K562 (cell line): ENCODE results near the gene NKD1. TPM values are rescaled to one million over a fixed set of nuclear protein-coding genes. Genes with fewer than 3 reads are reported as not detected.

ENCODE experiments used
- ATAC-seq: fragments of 200-7000 bp; cut with Tn5 transposase; 3 replicates; pipeline ENCODE4 v1.9.1; 2020; ENCODE audit warnings: moderate library complexity
- BruUV-seq: library from RNA; stranded (reverse); fragments of 400-500 nt; replicated peaks from 2 replicates; lab custom pipeline; 2021; lab: Mats Ljungman, UMichigan
- CTCF ChIA-PET: fragments of 300-600 bp; formaldehyde crosslinking; extraction: SDS; loops from one replicate; lab custom pipeline; 2021; ENCODE audit warnings: low intra/inter-chr PET ratio; lab: Yijun Ruan, JAX
- POLR2A ChIA-PET: fragments of 300-600, 350-650 bp; sonication (Branson Sonifier 250); formaldehyde crosslinking; extraction: SDS; loops from one replicate; lab custom pipeline; 2021; ENCODE audit warnings: antibody characterized with exemption, inconsistent platforms; lab: Yijun Ruan, JAX
- DNase-seq, 4 experiments: peaks; one replicate each; pipeline versions ENCODE4 v3.0.0 to v3.0.0-alpha.2; 2011 to 2018; ENCODE audit warnings: low spot score in 3 of 4, mixed read lengths in 3 of 4; ENCODE audit errors: extremely low read depth in 1 of 4
- FAIRE-seq: peaks from 2 replicates; lab custom pipeline; 2011; peaks lifted over from hg19 to GRCh38; lab: Jason Lieb, UNC
- H2AFZ ChIP-seq: 2 replicates; pipeline ENCODE4 v1.6.0; 2011; ENCODE audit warnings: low read depth, low read length, control low read depth, inconsistent platforms
- H3K27ac ChIP-seq: fragments of 200-600 bp; 3 replicates; pipeline ENCODE4 v1.8.0; 2011; ENCODE audit warnings: low read depth, mild to moderate bottlenecking, control low read depth, inconsistent platforms, low read length, moderate library complexity, mixed read lengths; ENCODE audit errors: extremely low read depth
- H3K27me3 ChIP-seq, 2 experiments: fragments of 300-600 bp in 1 of 2; 2 replicates in 1 of 2; 3 replicates in 1 of 2; pipeline versions ENCODE4 v1.6.0 to v1.8.0; 2011; ENCODE audit warnings: inconsistent platforms in 2 of 2, low read length in 2 of 2, mild to moderate bottlenecking in 1 of 2, mixed read lengths in 1 of 2, moderate library complexity in 1 of 2; ENCODE audit not compliant: control insufficient read depth in 2 of 2, insufficient read depth in 2 of 2
- H3K36me3 ChIP-seq: fragments of 300-600 bp; 3 replicates; pipeline ENCODE4 v1.8.0; 2011; ENCODE audit warnings: mild to moderate bottlenecking, low read length, inconsistent platforms; ENCODE audit not compliant: control insufficient read depth, insufficient read depth
- H3K4me1 ChIP-seq, 2 experiments: fragments of 200-600 bp in 1 of 2; replicated peaks in 1 of 2; 2 replicates in 1 of 2; 3 replicates in 1 of 2; pipeline versions ENCODE4 v1.5.1 to v1.8.0; 2011; ENCODE audit warnings: inconsistent platforms in 2 of 2, low read length in 2 of 2, mild to moderate bottlenecking in 1 of 2, mixed read lengths in 1 of 2, moderate library complexity in 1 of 2; ENCODE audit not compliant: control insufficient read depth in 2 of 2, insufficient read depth in 2 of 2
- H3K4me2 ChIP-seq: 2 replicates; pipeline ENCODE4 v1.6.1; 2011; ENCODE audit warnings: low read length, control low read depth, inconsistent platforms, mixed read lengths; ENCODE audit not compliant: insufficient read depth
- H3K4me3 ChIP-seq: fragments of 200-600 bp; sonication (generic), shearing (Covaris generic); 2 replicates; pipeline ENCODE4 v1.5.1; 2016; ENCODE audit warnings: control low read depth, inconsistent platforms
- H3K79me2 ChIP-seq: fragments of 200-600 bp; 3 replicates; pipeline ENCODE4 v1.8.0; 2011; ENCODE audit warnings: low read length, inconsistent platforms; ENCODE audit not compliant: control insufficient read depth, insufficient read depth
- H3K9ac ChIP-seq, 2 experiments: 2 replicates each; pipeline versions ENCODE4 v1.6.0 to v1.6.1; 2011; ENCODE audit warnings: low read depth in 2 of 2, low read length in 2 of 2, control low read depth in 1 of 2, inconsistent platforms in 1 of 2, mild to moderate bottlenecking in 1 of 2, mixed read lengths in 1 of 2; ENCODE audit not compliant: insufficient read depth in 1 of 2
- H3K9me1 ChIP-seq: one replicate; pipeline ENCODE4 v1.6.0; 2011; ENCODE audit warnings: inconsistent platforms, mild to moderate bottlenecking, low read length, moderate library complexity; ENCODE audit not compliant: control insufficient read depth, insufficient read depth
- H3K9me3 ChIP-seq: replicated peaks from 2 replicates; pipeline ENCODE4 v1.5.1; 2011; ENCODE audit warnings: low read depth, low read length, inconsistent platforms; ENCODE audit not compliant: control insufficient read depth, insufficient read depth
- H4K20me1 ChIP-seq: replicated peaks from 2 replicates; pipeline ENCODE4 v1.6.1; 2011; ENCODE audit warnings: low read length, inconsistent platforms, mixed read lengths; ENCODE audit not compliant: control insufficient read depth, insufficient read depth
- C11orf30 ChIP-seq: fragments of 450-650 bp; IDR thresholded peaks from 2 replicates; pipeline ENCODE4 v1.6.1; 2016; ENCODE audit warnings: low read depth, mild to moderate bottlenecking
- ILK ChIP-seq: fragments of 450-650 bp; IDR thresholded peaks from 2 replicates; pipeline ENCODE4 v1.6.1; 2016; ENCODE audit warnings: missing genetic modification characterization, low read depth, mild to moderate bottlenecking, missing compliant biosample characterization, moderate library complexity, borderline replicate concordance
- NR1H2 ChIP-seq: sonication (generic); formaldehyde crosslinking; IDR thresholded peaks from 2 replicates; pipeline ENCODE4 v1.4.0; 2020; ENCODE audit warnings: mild to moderate bottlenecking, missing genetic modification reagents
- ZBTB33 ChIP-seq: sonication (generic); formaldehyde crosslinking; IDR thresholded peaks from 2 replicates; pipeline ENCODE4 v1.8.1; 2023; ENCODE audit warnings: mild to moderate bottlenecking, missing genetic modification reagents
- ZNF444 ChIP-seq: fragments of 250-450 bp; sonication (Bioruptor Pico); IDR thresholded peaks from 2 replicates; pipeline ENCODE4 v1.4.0; 2020; ENCODE audit warnings: mild to moderate bottlenecking, moderate library complexity
- WGBS: fragments of 100-300 bp; shearing (Covaris generic); methylation state at CpG from one replicate; pipeline ENCODE4 v1.1.6; 2016; ENCODE audit warnings: low coverage, mixed read lengths; ENCODE audit not compliant: insufficient coverage; ENCODE audit errors: missing lambda C conversion rate; 5-methylcytosine and 5-hydroxymethylcytosine counted together
- in situ Hi-C: fragments of 300-500 bp; cut with MboI; formaldehyde crosslinking; loops from 4 replicates; pipeline ENCODE4 v1.15.0; 2018; ENCODE audit warnings: inconsistent platforms, mixed read lengths
- intact Hi-C: fragments of 100-400 bp; cut with micrococcal nuclease; formaldehyde crosslinking; loops from 2 replicates; pipeline ENCODE4 v1.14.2; 2022
- polyA plus RNA-seq, 8 experiments: library from polyadenylated mRNA; depleted of rRNA in 4 of 8; stranded (reverse) in 5 of 8; unstranded in 3 of 8; fragments of >200 nt; fragmentation: Nextera tagmentation in 2 of 8; fragmentation: Illumina TruSeq in 1 of 8; extraction: Ambion mirVana in 2 of 8; extraction: Trizol in 1 of 8; gene quantifications; 2 replicates each; pipeline versions ENCODE4 v1.2.1 to v1.2.3, GENCODE V29; 2011 to 2014; ENCODE audit warnings: inconsistent platforms in 1 of 8, missing spikeins in 1 of 8
- total RNA-seq, 7 experiments: library from RNA; depleted of rRNA in 6 of 7; stranded (reverse); fragments of >200 nt in 6 of 7; fragmentation: Illumina TruSeq in 2 of 7; extraction: Trizol in 2 of 7; gene quantifications; 2 replicates each; pipeline versions ENCODE4 v1.2.1 to v1.2.3, GENCODE V29; 2011 to 2021; ENCODE audit warnings: low replicate concordance in 1 of 7
- TF ChIP-seq, protein P1 (sequence below): fragments of 250-450 bp; sonication (Bioruptor Pico); IDR thresholded peaks from 2 replicates; pipeline ENCODE4 v1.5.0; 2021
- TF ChIP-seq, protein P2 (sequence below): fragments of 450-650 bp; IDR thresholded peaks from 2 replicates; pipeline ENCODE4 v1.6.1; 2016
- TF ChIP-seq, protein P3 (sequence below): fragments of 150-350 bp; conservative IDR thresholded peaks from 2 replicates; pipeline ENCODE4 v1.6.1; 2014; ENCODE audit warnings: low read length

Gene NKD1
- total and polyA plus RNA-seq, 9 of the 15 experiments (the other 6 are each of a cell fraction or from before 2014, with no cell fraction given) = under 0.01 to 0.24 (median 0.04) TPM; not detected in 2

GRCh38 chr16:50501986-50502615, 46.1 kb upstream of the NKD1 start (continued):
- TF ChIP-seq, protein P1, sequence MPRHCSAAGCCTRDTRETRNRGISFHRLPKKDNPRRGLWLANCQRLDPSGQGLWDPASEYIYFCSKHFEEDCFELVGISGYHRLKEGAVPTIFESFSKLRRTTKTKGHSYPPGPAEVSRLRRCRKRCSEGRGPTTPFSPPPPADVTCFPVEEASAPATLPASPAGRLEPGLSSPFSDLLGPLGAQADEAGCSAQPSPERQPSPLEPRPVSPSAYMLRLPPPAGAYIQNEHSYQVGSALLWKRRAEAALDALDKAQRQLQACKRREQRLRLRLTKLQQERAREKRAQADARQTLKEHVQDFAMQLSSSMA (CRISPR knock-in tag) = no peak

GRCh38 chr16:50502616-50503011, 45.6 kb upstream of the NKD1 start:
- in situ Hi-C loops = loop anchor here (25.0 kb wide), 1 partner anchor 290 kb away; no protein-coding TSS in a partner anchor
- no peak overlapping the region for H3K4me3 ChIP-seq
- H2AFZ ChIP-seq = no peak overlapping the region
- H3K4me2 ChIP-seq = no peak overlapping the region
- ChIA-PET POLR2A (no interaction called here), CTCF (no interaction called here)
- ATAC-seq (no peak), DNase-seq (no peak)
- BruUV-seq = no TSS peak
- no peak overlapping the region for H3K9ac ChIP-seq
- no peaks in the 10 kb centered on the region for H3K9me3 ChIP-seq
- 3% methylated on average over 10 of the region's 10 CpGs for WGBS
- TF ChIP-seq, protein P2, sequence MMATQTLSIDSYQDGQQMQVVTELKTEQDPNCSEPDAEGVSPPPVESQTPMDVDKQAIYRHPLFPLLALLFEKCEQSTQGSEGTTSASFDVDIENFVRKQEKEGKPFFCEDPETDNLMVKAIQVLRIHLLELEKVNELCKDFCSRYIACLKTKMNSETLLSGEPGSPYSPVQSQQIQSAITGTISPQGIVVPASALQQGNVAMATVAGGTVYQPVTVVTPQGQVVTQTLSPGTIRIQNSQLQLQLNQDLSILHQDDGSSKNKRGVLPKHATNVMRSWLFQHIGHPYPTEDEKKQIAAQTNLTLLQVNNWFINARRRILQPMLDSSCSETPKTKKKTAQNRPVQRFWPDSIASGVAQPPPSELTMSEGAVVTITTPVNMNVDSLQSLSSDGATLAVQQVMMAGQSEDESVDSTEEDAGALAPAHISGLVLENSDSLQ = no peak
- TF ChIP-seq ZBTB33 (CRISPR knock-in tag) (no peak), C11orf30 (no peak), ZNF444 (no peak), ILK (tag) (no peak), NR1H2 (CRISPR knock-in tag) (no peak)
- TF ChIP-seq, protein P3, sequence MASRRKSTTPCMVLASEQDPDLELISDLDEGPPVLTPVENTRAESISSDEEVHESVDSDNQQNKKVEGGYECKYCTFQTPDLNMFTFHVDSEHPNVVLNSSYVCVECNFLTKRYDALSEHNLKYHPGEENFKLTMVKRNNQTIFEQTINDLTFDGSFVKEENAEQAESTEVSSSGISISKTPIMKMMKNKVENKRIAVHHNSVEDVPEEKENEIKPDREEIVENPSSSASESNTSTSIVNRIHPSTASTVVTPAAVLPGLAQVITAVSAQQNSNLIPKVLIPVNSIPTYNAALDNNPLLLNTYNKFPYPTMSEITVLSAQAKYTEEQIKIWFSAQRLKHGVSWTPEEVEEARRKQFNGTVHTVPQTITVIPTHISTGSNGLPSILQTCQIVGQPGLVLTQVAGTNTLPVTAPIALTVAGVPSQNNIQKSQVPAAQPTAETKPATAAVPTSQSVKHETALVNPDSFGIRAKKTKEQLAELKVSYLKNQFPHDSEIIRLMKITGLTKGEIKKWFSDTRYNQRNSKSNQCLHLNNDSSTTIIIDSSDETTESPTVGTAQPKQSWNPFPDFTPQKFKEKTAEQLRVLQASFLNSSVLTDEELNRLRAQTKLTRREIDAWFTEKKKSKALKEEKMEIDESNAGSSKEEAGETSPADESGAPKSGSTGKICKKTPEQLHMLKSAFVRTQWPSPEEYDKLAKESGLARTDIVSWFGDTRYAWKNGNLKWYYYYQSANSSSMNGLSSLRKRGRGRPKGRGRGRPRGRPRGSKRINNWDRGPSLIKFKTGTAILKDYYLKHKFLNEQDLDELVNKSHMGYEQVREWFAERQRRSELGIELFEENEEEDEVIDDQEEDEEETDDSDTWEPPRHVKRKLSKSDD = no peak
- TF ChIP-seq, all 486 proteins: peak for 0
- no peaks in the 10 kb centered on the region for H4K20me1 ChIP-seq
- intact Hi-C loops = no loop called here
- no peaks in the 10 kb centered on the region for H3K79me2 ChIP-seq
- peaks cover 12 to 50% of the 10 kb centered on the region in 2 experiments; a peak in 4 of 5 replicates for H3K27me3 ChIP-seq
- H3K4me1 ChIP-seq = no peaks in the 10 kb centered on the region; a peak in 1 of 5 replicates
- no peaks in the 10 kb centered on the region for H3K9me1 ChIP-seq
- no peak overlapping the region for H3K27ac ChIP-seq
- no peaks in the 10 kb centered on the region for H3K36me3 ChIP-seq
- no peak for FAIRE-seq
